GM21576 (cell line): Measurements from ENCODE around the gene TNPO3.
A peak's percentile ranks its signal among the peaks of the same experiment; 100 is the strongest.

ENCODE experiments used
- ATAC-seq: cut with Tn5 transposase; IDR thresholded peaks from one replicate; pipeline ENCODE4 v1.9.1; 2021; ENCODE audit warnings: mild to moderate bottlenecking, moderate library complexity; ENCODE audit not compliant: unreplicated experiment

The TNPO3 gene

DNA sequence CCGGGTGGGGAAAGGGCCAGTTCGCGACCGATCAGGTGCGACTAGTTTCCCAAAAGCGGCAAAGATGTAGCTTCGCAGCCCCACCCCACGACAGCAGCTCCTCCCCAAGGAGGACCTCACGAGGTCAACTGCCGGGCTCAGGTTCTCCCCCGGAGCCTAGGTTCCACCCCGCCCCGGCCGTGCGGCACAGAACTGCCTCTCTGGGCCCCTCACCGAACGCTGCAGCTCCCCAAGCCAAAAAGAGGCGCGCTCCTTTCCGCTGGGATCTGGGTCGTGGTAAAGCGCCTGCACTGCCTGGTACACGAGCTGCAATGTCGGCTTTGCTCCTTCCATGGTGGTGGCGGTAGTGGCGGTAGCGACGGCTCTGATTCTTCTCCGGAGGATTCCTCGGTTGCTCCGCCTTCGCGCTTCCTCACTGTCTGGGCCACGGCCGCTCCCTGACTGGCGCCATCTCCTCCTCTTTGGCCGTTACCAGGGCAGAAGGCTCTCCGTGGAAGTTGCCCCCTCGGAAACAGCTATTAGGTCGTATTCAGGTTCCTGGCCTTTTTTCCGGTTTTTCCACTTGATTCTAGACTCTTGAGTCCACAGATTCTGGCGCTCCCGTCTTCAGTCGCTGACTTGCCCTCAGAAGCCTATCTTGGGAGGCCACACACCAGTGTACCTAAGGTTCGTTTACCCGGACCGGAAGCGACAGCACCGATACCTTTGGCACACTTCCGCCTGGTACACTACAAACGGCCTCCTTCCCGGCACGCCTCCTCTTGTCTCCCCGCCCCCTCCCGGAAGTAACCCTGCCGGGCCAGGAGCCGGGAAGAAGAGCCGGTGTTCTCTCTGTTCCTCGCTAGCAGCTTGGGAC, at the start of gene TNPO3:
TSS of gene TNPO3 (minus strand) at position 674 of the 856 bp plus-strand sequence. CDS start at position 333, 341 bp downstream.
- ATAC-seq: peak; percentile 78

GRCh38 chr7:129103561-129104324, 48.8 kb upstream of the TNPO3 start:
- ATAC-seq: no peak

GRCh38 chr7:129101746-129102145, 46.8 kb upstream of the TNPO3 start:
- no peak for ATAC-seq

DNA sequence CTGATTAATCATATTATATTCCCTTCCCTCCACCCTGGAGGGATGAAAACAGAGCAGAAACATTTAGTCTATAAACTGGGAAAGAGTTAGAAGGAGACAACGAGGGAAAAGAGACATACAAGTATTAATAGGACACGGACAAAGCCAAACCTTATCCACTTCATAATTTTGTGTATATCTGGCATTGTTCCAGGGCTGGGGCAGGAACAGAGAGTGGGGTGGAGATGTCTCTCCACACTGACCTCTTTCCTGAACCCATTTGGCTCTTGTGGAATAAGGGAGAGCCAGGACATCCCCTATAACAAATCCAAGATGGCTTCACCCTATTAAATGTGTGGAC, 45.9 kb upstream of the TNPO3 start:
- no peak for ATAC-seq

DNA sequence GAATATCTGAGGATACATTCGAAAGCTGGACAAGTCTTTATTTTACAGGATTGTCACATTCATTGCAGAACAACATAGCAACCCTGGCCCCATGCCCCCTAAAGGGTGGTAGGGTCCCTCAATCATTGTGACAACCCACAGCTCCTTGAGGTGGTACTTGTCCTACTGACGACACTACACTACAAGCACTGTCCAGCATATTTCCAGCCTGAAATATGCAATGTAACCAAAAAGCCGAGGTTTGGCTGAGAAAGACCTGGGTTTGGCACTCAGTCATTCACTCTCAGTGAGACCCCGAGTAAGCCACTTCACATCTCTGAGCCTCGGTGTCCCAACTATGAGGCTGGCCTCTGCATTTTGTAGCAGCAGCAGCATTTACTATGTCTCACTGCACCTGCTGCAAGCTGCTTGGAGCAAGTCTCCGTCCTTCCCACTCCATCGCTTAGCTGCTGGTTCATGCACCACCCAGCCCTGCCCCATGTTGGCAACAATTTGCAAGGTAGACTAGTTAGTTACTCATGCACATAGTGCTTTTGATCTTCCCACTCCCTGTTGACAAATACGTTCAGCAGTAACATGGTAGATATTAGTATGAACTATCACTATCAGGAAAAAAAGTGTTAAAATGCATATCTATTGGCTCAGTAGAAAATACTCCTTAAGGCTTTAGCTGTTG, 43.6 kb upstream of the TNPO3 start:
- ATAC-seq: no peak

DNA sequence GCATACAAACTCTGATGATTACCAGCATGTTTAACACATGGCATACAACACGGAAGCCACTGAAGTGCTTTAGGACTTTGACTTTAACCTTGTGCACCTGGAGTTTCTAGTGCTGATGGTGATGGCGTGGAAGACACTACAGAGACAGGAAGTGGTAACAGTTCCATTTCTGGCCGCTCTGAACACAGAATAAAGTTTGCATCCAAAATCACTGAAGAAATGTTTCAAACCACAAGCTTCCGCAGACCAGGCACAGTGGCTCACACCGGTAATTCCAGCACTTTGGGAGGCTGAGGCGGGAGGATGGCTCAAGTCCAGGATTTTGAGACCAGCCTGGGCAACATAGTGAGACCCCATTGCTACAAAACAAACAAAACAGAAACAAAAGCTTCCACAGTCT, 40.3 kb upstream of the TNPO3 start:
- peak; percentile 69 for ATAC-seq

DNA sequence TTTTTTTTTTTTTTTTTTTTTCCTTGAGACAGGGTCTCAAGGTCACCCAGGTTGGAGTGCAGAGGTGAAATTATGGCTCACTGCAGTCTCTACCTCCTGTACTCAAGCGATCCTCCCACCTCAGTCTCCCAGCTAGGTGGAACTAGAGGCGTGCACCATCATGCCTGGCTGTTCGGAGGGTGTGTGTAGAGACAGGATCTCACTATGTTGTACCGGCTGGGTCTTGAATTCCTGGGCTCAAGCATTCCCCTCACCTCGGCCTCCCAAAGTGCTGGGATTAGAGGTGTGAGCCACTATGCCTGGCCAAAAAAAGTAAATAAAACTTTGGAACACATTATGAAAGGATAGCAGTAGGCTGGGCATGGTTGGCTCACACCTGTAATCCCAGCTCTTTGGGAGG, 39.6 kb upstream of the TNPO3 start:
- no peak for ATAC-seq

DNA sequence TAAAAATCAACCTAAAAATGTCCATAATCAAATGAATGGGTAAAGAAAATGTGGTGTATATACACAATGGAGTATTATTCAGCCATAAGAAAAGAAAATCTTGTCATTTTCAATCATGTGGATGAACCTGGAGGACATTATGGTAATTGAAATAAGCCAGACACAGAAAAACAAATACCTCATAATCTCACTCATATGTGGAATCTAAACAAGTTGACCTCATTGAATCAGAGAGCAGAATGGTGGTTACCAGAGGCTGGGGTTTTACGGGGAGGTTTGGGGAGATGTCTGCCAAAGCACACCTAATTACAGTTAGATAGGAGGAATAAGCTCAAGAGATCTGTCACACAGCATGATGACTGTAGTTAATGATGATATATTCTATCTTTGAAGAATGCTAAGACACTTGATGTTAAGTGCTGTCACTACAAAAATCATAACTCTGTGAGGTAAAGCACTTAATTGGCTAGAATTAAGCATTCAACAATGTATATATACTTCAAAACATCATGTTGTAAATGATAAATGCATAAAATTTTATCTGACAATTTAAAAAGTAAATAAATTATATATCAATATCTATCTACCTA, 39.1 kb upstream of the TNPO3 start:
- ATAC-seq: no peak

DNA sequence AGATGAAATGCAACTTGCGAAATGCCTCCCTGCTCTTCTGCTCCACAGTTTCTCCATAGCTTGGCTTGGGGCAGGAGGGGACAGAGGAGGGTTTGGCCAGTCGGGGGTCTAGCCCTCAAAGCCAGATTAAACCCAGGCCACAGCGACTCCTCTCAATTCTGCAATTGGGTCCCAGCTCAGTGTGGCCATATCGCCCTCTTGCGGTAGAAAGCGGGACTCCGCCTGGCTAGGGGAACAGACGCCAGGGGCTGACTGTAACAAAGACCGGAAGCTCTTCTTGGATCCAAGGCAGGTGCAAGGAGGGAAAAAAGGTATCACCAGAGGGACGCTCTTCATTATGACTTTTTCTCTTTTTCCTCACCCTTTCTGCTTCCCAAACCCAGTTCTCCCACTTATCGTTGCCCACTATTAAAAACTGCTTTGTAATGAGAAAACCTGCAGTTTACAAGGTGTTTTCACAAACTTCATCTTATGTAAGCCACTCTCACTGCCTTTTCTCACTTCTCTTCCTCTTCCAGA, 36.6 kb upstream of the TNPO3 start:
- no peak for ATAC-seq

GRCh38 chr7:129090300-129090907, 35.5 kb upstream of the TNPO3 start:
- no peak for ATAC-seq

DNA sequence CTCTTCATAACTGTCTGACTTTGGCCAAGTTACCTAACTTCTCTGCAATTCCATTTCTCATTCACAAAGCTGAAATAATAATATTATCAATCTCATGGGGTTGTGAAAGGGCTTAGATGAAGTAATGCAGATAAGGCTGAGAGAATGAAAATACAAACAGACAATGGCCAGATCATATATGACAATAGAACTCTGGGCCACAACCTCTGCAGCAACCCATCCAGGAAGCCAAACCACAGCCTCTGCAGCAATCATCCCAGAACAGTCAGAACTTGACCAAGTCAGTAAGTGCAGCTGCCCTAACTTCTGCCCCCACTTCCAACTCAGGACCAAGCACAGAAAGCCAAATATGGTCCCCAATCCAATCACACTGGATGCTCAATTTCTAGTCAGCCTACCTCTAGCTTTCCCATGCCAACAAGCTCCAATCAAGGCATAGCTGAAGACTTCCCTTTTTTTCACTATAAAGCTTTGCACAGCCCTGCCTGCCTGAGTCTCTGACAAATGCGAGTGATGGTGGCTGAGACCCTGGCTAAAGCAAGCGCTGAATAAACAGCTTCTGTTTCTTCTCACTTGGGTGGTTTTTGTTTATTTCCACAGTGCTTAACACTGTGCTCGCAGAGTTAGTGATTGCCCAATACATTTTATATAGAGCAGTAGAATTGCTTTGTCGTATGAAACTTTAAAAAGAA, 34.8 kb upstream of the TNPO3 start:
- ATAC-seq: peak; percentile 81

GRCh38 chr7:129084801-129085551, 30.1 kb upstream of the TNPO3 start:
- no peak for ATAC-seq

- no peak for ATAC-seq
These were observed 28.6 kb upstream of the TNPO3 start for GRCh38 chr7:129083525-129083924.

DNA sequence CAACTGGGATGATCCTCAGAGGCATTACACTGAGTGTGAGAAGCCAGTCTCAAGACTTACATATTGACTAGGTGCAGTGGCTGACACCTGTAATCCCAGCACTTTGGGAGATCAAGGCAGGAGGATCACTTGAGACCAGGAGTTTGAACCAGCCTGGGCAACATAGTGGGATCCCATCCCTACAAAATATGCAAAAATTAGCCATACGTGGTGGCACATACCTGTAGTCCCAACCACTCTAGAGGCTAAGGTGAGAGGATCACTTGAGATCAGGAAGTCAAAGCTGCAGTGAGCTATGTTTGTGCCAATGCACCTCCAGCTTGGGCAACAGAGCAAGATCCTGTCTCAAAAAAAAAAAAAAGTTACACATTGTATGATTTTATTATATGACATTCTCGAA, 23.5 kb upstream of the TNPO3 start:
- no peak for ATAC-seq

GRCh38 chr7:129076886-129077285, 22.0 kb upstream of the TNPO3 start:
- no peak for ATAC-seq

- ATAC-seq: no peak
These were observed 20.1 kb upstream of the TNPO3 start for GRCh38 chr7:129074994-129075393.

GRCh38 chr7:129074361-129074871, 19.5 kb upstream of the TNPO3 start:
- ATAC-seq: no peak

- ATAC-seq: no peak
These were observed 18.8 kb upstream of the TNPO3 start for GRCh38 chr7:129073738-129074137.

DNA sequence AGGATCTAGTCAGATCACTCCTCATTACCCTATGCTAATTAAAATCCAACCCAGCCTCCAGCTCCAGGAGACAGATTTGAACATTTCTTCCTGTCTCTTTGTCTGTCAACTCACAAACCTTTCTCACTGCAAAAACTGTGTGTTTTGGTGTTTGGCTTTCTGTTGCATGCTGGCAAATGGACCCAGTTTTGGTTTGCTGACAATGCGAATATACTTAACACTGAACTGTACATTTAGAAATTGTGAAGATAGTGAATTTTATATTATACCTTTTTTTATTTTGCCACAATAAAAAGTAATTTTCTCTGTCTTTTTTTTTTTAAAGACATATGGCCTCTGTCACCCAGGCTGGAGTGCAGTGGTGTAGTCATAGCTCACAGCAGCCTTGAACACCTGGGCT, 18.3 kb upstream of the TNPO3 start:
- no peak for ATAC-seq
